PC-9 (cell line): ENCODE data around the gene DNAH11.

Experiments used
- EZH2 ChIP-seq: fragments of 200-600 bp; sonication (generic); IDR thresholded peaks from 2 replicates; pipeline ENCODE4 v1.8.0; 2017; ENCODE audit warnings: antibody characterized with exemption, low read depth
- TF ChIP-seq, protein P1 (sequence below): fragments of 200-600 bp; sonication (generic); conservative IDR thresholded peaks from 2 replicates; pipeline ENCODE4 v1.6.1; 2017; ENCODE audit warnings: mixed run types, antibody characterized with exemption, mild to moderate bottlenecking, moderate library complexity

DNA sequence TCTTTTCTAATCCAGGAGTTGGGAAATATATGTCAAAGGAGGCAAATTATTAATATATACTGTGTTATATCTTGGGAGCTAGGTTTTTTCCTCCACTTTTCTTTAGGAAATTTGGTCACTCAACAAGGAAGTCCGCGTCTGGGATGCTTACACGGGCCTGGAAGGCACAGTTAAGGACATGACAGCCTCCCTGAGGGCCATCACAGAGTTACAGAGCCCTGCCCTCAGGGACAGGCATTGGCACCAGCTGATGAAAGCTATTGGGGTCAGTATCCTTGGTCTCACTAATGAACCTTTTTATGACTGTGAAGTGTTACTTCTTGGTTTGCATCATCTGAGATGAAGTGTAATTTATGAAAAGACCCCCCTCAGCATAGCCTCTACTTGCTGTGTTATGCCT, 74.7 kb downstream of the DNAH11 start:
- TF ChIP-seq, protein P1, sequence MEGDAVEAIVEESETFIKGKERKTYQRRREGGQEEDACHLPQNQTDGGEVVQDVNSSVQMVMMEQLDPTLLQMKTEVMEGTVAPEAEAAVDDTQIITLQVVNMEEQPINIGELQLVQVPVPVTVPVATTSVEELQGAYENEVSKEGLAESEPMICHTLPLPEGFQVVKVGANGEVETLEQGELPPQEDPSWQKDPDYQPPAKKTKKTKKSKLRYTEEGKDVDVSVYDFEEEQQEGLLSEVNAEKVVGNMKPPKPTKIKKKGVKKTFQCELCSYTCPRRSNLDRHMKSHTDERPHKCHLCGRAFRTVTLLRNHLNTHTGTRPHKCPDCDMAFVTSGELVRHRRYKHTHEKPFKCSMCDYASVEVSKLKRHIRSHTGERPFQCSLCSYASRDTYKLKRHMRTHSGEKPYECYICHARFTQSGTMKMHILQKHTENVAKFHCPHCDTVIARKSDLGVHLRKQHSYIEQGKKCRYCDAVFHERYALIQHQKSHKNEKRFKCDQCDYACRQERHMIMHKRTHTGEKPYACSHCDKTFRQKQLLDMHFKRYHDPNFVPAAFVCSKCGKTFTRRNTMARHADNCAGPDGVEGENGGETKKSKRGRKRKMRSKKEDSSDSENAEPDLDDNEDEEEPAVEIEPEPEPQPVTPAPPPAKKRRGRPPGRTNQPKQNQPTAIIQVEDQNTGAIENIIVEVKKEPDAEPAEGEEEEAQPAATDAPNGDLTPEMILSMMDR = no peak
- TF ChIP-seq EZH2 = no peak
